Hematopoietic multipotent progenitor cell treated with erythropoietin and hydrocortisone succinate and interleukin-3 and kit ligand, for 6 days (in vitro differentiated cells): ENCODE data around the gene TSHZ2.
"Not testable (repeated sequence)": the region's sequence is repeated elsewhere in the genome, so short reads cannot be mapped to it uniquely, and the experiment has no call there.

Experiments
- DNase-seq: peaks from one replicate; pipeline ENCODE4 v3.0.0-alpha.2; 2015

TSHZ2 gene

DNA sequence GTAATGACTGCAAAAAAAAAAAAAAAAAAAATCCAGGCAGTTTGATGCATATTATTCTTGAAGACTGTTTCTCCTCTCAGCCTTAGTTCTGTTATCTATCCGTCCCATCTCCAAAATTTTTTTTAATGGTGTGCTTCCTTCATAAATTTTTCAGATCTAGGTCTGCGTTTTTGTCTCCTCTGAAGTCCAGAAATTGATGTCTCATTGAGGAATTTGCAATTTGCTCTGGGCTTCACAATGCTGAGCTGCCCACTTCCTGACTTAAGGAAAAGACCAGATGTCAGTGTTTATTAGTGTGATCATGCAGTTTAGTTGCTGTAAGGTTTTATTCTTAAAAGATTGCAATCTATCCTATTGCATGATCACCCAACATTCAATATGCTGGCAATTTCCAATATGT, 323.9 kb downstream of the TSHZ2 start:
- DNase-seq, result no peak

DNA sequence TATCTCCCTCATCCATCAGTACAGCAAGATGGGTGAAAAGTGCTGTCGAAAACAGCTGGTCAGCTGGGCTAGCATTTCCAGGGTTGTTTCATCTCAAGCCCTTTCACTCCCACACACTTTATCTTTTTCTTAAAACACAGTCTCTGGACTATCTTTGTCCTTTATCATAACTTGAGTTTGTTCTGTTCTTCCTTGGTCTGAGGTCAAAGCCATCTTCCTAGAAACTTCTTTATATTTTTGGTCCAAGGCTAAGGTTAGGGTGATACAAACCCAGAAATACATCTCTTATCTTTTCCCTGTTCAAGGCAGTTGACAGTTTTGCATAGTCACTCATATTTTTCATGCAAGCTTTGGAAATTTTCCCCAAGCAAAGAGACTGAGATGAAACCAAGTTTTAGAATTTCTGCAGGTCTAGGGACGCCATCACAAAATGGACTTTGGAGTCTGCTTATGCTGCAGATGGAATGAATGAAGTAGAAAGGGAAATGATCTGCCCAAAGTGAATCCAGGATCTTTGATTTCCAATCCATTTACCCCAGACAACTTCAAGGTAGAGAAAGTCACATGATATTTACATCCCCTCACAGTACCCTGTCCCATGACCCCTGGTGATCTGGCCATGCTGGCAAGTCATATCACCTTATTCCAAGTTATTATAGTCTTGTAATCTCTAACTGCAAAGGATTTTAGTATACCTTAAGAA, 324.4 kb downstream of the TSHZ2 start:
- DNase-seq, result no peak

DNA sequence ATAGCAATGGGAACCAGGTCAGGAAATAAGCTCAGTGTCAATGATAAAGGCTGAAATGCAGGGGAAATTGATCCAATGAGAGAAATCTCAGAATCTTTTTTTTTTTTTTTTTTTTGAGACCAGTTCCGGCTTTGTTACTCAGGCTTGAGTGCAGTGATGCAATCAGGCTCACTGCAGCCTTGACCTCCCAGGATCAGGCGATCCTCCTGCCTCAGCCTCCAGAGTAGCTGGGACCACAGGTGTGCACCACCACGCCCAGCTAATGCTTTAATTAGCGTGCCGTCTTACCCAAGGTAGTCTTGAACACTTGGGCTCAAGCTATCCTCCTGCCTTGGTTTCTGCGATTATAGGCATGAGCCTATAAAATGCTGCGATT, 325.0 kb downstream of the TSHZ2 start:
- DNase-seq, result no peak

DNA sequence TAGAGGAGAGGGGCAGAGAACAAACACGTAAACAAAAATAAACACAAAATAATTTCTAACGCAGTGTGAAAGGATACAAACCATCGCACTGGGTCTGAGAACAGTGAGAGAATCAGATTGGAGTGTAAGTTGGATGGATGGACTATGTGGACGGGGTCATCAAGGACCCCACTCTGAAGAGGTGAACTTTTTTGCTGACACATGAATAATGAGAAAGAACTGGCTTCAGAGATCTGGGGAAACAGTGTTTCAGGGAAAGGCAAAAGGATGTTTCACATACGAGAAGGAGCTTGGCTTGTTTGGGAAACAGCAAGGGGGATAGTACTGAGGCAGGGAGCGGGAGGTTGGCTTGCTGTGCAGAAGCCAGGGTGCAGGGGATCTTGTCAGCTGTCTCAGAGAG, 326.1 kb downstream of the TSHZ2 start:
- DNase-seq, result no peak

DNA sequence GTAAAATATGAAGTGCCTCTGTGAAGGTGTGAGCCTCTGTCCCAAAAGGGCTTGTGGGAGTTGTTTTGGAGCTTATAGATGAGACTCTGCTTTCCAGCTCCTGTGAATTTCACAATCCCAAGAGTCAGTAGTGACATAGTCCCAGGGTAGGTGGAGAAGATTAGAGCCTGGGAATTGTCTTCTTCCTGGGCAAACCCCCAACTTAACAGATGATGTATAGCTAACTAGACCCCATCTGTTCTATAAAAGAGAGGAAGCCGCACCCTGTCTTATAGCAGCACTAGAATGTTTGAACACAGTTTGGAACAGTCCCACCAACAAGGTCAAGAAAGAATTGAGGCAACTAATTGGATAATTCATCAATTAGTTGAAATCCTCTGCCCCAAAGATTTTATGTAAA, 326.8 kb downstream of the TSHZ2 start:
- DNase-seq, result no peak

DNA sequence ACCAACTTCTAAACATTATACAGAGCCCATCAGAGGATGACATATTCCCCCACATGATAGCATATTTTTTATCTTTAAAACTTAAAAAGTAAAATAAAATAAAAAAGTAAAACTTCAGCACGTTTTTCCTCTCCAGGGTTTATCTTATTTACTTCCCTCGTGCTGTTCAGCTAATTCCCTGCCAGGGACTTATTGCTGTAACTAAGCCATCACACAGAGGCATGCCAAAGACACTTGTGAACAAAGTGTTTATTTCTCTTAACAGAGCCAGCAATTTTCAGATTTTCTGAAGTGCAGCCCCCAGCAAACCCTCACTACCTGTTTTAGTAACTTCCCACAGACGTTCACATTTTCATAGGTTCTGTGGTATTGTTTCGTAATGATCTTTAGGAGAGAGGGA, 327.7 kb downstream of the TSHZ2 start:
- no peak for DNase-seq

DNA sequence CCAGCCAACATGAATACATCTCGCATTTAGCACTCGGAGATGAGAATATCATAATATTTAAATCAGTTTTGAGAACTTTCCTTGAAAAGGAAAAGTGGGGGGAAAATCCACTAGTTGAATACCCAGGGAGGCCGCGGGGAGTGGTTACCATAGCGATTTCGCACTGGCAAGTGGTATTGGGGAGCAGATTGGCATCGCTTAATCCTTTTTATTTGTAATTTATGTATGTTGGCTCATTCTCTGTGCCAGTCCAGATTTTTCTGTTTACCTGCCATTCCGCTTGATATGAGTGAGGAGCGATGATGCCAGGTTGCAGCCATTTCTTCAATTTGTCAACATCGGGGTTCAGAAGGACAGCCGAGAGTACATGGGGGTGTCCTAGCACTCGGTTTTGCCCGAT, 329.7 kb downstream of the TSHZ2 start:
- no peak for DNase-seq

DNA sequence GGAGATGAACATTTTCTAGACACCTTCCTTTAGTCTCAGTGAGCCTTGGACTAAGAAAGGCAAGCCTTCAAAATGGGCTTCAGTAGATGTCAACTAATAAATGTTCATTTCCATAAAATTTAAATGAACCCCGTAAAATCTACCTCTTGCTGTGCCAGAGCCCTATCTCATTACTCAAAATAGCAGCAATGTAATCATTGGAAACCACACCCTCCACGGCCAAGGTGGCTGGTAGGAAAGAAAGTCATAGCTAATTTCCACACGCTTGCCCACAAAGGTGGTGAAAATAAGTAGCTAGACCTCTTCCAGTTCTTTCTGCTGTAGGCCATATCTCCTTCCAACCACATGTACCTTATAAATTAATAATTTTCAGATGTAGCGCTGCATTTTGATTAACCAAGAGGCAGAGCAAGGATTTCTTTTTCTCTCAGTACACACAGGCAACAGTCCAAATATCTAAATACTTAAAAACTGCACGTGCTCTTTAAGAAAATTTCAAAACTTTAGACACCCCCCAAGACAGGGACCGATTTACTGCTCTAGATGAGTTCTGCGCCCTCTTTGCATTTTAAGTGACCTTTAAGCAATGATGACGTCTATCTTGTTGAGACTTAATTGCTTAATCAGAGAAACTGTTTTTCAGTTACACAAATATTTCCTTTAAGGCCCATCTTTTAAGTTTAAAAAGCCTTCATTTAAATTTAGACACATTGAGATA, 330.7 kb downstream of the TSHZ2 start:
- DNase-seq, result no peak

DNA sequence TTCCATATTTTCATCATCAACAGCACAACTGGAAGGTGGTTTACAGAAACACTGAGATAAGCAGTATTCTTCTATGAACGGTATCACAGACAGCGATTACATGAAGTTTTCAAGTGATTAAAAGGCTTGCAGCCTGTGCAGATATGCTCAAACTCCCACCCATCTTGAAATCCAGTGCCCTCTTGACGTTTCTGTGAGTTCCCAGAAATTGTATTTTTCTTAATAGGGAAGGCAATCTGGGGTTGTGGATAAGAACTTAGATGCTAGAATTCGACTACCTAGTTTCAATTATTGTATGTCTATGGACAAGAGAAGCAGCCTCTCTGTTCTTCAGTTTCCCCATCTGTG, 331.2 kb downstream of the TSHZ2 start:
- no peak for DNase-seq

DNA sequence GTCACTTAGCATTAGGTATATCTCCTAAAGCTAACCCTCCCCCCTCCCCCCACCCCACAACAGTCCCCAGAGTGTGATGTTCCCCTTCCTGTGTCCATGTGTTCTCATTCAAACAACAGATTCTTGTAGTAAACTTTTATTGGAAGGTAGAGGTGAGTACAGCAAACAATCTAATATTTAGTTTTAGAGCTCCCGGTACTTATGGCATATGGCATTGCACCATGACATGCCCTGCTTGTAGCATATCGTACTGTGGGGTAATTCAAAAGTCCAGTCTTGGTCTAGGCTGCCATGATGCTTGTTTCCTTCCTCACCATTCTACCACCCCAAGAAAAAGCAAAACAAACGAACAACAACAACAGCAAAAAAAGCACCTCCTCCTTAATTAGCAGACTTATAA, 332.0 kb downstream of the TSHZ2 start:
- no peak for DNase-seq

DNA sequence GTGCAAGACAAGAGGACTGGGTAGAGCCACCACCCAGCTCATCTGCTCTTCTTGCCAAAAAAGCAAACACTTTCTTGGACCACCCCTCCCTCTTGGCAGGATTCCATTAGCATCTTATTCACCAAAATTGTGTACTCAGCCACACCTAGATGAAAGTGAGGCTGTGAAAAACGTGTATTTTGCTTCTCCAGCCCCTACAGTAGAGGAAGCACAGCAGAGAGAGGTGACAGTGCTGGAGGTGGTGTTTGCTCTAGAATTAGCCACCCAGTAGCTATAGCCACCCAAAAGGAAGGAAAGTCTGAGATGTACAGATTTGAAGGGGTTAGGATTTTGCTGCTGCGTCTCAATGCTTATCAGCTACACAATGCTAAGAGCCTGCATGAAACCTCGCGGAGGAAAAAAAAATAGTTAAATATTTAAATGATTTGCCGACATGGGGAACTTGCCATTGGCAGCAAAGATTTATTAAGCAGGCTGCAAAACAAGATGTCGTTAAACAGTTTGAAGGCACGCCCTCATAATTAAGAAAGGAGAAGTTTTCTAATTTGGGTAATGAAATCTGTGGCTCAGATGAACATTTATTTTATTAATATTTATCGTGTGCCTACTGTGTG, 334.1 kb downstream of the TSHZ2 start:
- no peak for DNase-seq

DNA sequence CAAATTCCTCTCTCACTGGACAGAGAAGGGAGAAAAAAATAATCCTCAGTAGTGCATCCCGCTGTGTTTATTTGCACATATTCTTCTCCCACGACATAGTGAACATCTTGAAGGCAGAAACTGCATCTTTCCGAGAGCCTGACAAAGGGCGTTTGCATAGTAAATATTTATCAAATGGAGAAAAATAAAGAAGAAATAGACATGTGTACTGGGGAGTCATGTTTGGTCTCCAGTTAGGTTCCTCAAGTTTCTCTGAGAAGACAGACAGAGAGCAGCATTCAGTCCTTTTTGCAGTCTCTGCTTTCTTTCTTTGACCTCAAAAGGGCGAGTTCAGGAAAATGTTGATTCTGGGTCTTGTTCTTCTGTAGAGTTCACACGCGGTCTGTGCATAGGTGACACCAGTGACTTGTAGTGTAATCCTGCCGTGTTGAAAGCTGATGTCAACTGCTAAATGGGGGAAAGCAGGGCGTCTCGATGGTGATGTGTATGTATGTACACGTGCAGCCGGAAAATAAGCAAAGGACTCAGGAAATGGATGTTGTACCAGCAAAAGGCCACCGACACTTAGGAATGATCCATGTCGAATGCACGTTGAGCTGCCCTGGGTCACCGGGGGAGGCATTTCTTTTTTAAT, 335.9 kb downstream of the TSHZ2 start:
- no peak for DNase-seq

DNA sequence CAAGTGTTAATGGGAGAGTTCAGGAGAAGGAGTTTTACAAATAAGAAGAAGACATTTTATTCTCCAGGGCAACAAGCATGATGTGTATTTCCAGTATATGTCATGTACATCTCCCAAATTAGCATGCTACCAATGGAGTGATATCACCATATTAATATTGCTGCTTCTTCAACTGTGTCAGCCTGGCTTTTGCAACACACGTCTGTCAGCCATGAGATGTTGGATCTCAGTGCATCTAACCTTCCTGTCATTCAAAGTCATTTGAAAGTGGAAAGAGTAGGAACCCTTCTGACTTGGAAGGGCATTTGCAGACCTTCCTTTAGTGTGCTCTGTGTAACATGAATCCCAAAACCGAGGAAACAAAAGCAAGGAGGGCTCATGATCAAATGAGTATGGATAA, 337.4 kb downstream of the TSHZ2 start:
- DNase-seq, result no peak

DNA sequence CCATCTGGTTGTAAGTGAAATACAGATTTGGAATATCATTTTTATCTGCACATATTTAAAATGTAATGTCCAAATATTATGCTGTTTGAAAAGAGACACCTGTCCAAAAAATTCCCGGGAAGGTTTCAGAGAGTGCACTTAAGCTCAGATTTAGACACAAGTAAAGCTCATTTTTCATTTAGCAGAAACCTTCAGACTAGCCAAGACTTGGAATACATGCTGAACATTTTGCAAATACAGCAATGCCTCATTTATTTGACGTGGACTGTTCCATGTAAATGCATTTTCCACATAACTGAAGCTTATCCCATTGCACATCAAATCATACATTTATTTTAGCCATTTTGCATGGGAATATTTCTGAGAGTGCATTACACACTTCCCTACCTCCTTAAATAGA, 340.8 kb downstream of the TSHZ2 start:
- no peak for DNase-seq

DNA sequence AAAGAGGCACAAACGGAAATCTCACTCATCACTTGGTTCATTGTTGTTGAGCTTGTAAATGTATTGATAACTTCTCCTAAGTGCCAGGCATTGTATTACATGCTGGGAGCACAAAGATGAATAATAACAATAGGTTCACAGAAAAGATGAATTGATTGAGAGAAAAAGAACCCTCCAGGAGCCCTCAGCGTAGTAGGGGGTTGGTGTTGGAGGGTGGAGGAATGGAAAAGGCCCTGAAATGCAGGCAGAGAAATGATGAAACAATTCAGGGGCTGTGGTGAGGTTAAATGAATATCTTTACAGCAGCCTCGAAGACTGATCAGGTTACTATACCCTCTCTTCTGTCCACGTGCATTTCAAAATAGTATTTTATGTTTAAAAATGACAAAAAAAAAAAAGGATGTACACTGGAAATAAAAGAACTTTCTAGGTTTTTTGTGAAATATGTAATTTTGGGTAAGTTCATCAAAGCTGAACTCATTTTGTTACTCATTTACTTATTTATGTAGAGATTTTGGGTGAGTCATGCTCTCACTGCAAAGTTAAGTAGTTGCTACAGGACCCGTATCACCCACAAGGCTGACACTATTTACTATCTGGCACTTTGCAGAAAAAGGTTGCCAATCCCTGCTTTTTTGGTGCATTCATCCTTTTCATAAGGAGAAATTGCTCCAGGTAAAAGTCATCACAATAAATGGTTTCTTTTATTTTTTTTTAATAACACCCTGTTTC, 344.2 kb downstream of the TSHZ2 start:
- no peak for DNase-seq

DNA sequence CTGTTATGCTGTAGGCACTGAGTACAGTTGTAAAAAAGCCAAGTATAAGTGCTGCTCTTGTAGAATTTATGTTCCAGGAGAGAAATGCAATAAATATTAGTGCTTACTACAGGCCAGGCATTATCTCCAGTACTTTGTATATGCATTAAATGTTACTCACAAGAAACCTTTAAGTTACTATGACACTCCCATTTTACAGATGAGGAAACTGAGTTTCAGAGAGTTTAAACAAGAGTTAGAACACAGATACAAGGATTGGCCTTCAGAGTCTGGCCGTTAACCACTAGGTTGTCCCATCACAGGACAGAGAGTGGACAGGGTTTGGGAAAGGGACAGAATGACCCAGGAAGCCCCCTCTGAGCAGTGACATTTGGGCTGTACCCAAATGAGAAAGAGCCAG, 347.0 kb downstream of the TSHZ2 start:
- DNase-seq, result no peak

DNA sequence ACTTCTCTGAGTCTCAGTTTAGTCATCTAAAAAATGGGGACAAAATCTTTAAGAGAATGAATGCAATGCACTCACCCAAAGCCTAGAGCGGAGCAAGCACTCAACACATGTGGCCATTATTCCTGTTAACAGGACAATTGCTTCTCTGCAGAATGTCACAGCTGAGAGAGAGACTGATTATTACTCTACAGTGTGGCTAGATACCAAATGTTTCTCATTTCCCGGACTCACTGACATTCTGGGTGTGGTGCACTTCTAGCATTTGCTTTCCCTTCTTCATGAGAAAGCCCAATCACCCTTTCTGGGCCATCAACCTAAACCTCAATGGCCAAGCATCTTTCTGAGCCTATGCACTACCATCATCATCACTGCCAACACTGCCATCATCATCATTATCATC, 347.6 kb downstream of the TSHZ2 start:
- DNase-seq, result no peak

DNA sequence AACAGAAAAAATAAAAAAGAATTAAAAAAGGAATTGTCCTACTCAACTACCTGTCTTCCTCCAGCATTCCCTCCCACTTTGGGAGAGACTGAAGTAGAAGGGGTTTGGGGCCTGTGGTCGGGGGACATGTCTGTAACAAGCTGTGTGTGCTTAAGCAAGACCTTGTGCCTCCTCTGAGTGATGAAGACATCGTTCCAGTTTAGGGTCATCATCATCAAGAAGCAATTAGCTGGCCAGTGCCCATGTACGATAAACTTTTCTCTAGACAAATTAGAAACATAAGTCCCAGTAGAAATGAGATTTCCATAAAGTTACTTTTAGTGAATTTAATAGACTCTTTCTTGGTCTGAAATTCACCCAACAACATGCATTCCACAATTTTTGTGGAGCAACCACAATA, 348.5 kb downstream of the TSHZ2 start:
- DNase-seq, result no peak

DNA sequence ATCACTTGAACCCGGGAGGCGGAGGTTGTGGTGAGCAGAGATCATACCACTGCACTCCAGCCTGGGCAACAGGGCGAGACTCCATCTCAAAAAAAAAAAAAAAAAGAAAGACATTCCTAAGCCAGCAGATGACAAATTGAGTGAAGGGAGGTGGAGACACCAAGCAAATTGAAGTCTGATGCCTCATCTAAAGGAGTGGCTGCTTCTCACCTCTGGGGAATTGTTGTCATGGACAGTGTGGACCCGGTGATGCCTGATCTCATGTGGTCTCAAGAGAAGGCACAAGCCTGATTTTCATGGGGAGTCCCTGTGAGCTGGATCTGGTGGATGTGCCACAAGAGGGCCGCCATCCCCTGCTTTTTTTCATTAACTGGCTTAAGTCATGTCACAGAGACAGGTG, 349.4 kb downstream of the TSHZ2 start:
- DNase-seq, result no peak

DNA sequence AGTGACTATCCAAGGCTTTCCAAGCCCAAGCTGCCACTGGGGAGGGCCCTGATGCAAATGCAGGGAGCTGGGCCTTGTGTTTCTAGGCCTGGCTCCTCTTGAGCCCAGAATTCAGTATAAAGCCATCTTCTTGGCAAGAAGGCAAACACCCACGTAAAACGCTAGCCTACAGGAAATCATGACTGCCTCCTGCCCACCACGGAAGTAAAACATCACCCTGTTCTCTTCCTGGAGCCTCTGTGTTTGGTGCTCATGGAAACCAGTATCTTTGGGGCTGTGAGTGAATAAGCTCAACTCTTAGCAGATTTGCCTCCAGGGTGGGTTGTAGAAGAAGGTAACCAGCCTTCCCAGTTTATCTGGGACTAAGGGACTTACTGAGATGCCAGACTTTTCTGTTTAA, 350.5 kb downstream of the TSHZ2 start:
- no peak for DNase-seq

DNA sequence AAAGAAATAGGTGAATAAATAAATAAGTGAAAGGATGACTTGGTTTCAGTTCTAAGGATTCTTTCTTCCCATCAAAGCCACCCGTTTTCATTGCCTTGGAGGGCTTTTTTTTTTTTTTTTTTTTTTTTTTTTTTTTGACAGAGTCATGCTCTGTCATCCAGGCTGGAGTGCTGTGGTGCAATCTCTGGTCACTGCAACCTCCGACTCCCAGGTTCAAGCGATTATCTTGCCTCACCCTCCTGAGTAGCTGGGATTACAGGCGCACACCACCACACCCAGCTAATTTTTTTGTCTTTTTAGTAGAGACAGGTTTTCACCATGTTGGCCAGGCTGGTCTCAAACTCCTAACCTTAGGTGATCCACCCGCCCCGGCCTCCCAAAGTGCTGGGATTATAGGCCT, 351.3 kb downstream of the TSHZ2 start:
- DNase-seq, result not testable (repeated sequence)

DNA sequence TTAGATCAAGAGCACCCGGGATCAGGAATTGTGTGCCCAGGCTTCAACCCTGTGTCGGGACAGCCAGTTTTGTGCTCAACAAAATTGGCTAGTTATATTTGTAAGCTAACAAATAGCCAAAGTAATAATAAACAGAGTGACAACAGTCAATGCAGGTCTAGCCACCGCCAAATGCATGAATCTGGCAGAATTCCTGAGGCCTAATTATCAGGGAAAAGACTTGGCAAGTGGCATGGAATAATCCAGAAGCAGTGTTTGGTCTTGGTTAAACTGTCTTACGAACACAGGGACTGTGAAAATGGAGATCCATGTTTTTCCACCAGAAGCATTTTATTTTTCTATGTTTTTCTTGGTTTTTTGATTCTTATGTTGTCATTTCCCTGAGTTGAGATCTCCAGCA, 352.7 kb downstream of the TSHZ2 start:
- DNase-seq, result no peak

DNA sequence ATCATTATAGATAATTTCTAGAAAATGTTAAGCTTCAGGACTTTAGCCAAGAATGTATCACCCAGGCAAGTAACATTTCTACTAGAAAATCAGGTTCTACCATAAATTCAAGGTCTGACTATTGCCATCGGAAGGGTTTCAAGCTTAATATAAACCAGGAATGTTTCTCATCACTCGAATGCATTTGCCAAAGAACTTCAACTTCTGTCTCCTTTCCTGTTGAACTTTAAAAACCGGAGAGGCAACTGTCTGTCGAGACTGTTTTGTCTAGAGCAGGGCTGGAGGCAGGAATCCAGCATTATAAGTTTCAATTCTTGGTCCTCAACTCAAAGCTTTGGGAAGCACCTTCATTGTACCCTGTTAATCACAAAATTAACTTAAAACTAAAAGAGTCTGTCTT, 356.8 kb downstream of the TSHZ2 start:
- no peak for DNase-seq

DNA sequence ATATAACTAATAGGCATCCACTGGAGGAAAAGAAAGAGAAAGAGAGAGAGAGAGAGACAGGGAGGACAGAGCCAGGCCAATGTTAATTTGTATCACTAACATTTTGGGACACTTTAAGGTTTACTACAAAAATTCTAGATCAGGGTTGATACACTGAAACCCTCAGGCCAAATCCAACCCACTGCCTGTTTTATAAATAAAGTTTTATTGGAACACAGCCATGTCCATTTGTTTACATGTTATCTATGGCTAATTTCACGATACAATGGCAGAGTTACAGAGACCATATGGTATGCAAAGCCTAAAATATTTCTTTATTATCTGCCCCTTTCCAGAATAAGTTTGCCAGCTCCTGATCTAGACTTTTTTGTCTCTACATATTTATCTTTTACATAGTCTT, 357.6 kb downstream of the TSHZ2 start:
- DNase-seq, result no peak
